Subcutaneous abdominal adipose tissue (tissue), 5 donors: ENCODE data around the gene MAP2K5.

ENCODE experiments used
- H3K27ac ChIP-seq: one replicate; pipeline ENCODE4 v1.7.0; 2013; ENCODE audit warnings: low read depth, mild to moderate bottlenecking, inconsistent platforms, low read length, moderate library complexity
- H3K27me3 ChIP-seq, 5 donors: one replicate each; pipeline ENCODE4 v1.7.0; 2013; ENCODE audit warnings: low read length in 5 of 5, inconsistent platforms in 1 of 5; ENCODE audit not compliant: control insufficient read depth in 5 of 5, insufficient read depth in 4 of 5
- H3K36me3 ChIP-seq, 5 donors: one replicate each; pipeline ENCODE4 v1.7.0; 2013; ENCODE audit warnings: low read length in 5 of 5; ENCODE audit not compliant: control insufficient read depth in 5 of 5, insufficient read depth in 5 of 5
- H3K4me1 ChIP-seq, 5 donors: one replicate each; pipeline ENCODE4 v1.7.0; 2013; ENCODE audit warnings: low read length in 5 of 5, mild to moderate bottlenecking in 3 of 5, moderate library complexity in 1 of 5; ENCODE audit not compliant: control insufficient read depth in 5 of 5, insufficient read depth in 5 of 5
- H3K4me3 ChIP-seq, 5 donors: one replicate each; pipeline ENCODE4 v1.7.0; 2013; ENCODE audit warnings: low read length in 5 of 5, low read depth in 1 of 5
- H3K9ac ChIP-seq, 5 donors: one replicate each; pipeline ENCODE4 v1.7.0; 2013; ENCODE audit warnings: low read length in 5 of 5, mild to moderate bottlenecking in 4 of 5, moderate library complexity in 3 of 5
- H3K9me3 ChIP-seq, 5 donors: one replicate each; pipeline ENCODE4 v1.7.0; 2013; ENCODE audit warnings: low read length in 5 of 5; ENCODE audit not compliant: control insufficient read depth in 5 of 5
- donor health status: healthy.
- donor health status: healthy.
- donor health status: healthy.
- donor health status: healthy.
- donor health status: healthy.

MAP2K5 gene

DNA sequence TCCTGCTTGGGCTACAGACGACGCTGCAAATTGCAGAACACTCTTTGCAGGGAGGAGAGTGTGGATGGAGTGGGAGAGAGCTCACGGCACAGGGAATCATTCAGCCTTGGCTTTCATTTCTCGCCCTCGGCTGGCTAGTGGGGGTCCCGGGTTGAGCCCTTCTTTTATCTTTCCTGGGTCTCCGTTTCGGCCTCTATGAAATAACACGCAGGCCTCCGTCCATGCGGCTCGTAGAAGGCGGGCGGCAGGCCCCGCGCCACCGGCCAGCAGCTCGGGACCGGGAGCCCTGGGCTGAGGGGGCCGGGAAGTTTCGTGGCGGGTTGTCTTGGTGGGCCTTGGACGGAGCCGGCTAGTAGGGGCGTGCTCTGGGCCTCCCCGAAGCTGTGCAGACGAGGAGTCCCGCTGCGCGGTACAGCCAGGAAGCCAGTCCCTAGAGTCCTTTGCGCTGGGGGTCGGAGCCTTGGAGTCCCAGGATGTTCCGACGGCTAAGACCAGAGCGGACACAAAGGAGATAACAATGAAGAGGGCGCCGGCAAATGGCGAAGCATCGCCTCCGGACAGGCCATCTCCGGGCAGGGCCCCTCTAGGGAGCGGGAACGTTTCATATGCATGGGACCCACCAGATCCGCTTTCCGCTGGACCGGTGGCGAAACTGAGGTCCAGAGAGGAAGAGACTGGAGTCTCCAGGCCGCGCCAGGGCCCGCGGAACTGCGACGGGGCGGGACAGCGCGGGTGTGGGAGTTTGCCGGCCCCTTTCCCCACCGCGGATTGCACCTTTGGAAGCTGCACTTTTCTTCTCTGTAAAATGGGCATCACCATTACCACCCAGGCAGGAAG, 293.0 kb downstream of the MAP2K5 start:
- H3K27me3 ChIP-seq = peaks cover 40 to 51% (median 48%) of the 10 kb centered on the region in 5 donors
- H3K4me3 ChIP-seq = peak overlapping the region; percentile 63 to 77 (median 64)
- peak overlapping the region in 4 of 5 donors; percentile 56 to 77 (median 68) for H3K9ac ChIP-seq
- peaks cover 4 to 57% (median 51%) of the 10 kb centered on the region in 5 donors for H3K4me1 ChIP-seq
- no peaks in the 10 kb centered on the region for H3K9me3 ChIP-seq
- no peaks in the 10 kb centered on the region for H3K36me3 ChIP-seq
- no peak overlapping the region for H3K27ac ChIP-seq

DNA sequence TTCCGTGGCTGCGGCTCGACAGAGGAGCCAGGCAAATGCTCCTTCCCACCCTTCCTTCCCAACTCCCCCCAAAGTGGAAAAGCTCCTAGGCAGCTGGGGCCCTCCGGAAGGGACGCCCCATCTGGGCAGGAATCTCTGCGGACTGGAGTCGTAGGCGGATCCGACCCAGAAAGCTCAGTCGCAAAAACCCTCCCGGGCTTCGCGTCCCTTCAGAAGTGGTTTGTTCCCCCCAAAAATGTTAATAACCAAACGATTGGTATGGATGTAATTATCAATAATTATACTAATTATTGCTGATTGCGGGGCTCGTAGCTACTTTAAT, 293.6 kb downstream of the MAP2K5 start:
- Histone ChIP-seq H3K9ac (peak overlapping the region in 4 of 5 donors; percentile 56 to 77 (median 68)), H3K4me3 (peak overlapping the region; percentile 63 to 77 (median 64)), H3K27ac (no peak overlapping the region), H3K36me3 (no peaks in the 10 kb centered on the region), H3K27me3 (peaks cover 34 to 46% (median 42%) of the 10 kb centered on the region in 5 donors), H3K4me1 (peaks cover 6 to 61% (median 56%) of the 10 kb centered on the region in 5 donors), H3K9me3 (no peaks in the 10 kb centered on the region)

DNA sequence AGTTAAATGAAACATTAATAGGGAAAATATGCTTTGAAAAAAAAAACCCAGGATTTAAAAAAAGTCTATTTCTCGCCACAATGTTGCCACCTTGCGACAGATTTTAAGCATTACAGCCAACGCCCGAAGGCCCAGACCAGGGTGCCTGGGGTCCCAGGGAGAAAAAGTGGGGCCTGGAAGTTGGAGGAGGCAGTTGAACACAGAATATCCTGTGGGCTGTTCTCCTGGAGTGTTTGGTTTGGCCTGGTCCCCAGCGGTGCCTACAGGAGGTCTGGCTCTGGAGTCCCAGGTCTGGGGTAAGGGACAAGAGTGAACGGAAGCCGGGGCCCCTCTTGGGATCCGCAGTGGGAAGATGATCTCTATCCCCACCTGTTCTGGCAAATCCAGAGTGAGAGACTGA, 294.0 kb downstream of the MAP2K5 start:
- H3K27me3 ChIP-seq = peaks cover 31 to 42% (median 38%) of the 10 kb centered on the region in 5 donors
- peaks cover 9 to 65% (median 60%) of the 10 kb centered on the region in 5 donors for H3K4me1 ChIP-seq
- H3K9me3 ChIP-seq = no peaks in the 10 kb centered on the region
- H3K4me3 ChIP-seq = peak overlapping the region; percentile 63 to 77 (median 64)
- peak overlapping the region in 4 of 5 donors; percentile 56 to 77 (median 68) for H3K9ac ChIP-seq
- no peaks in the 10 kb centered on the region for H3K36me3 ChIP-seq
- no peak overlapping the region for H3K27ac ChIP-seq

DNA sequence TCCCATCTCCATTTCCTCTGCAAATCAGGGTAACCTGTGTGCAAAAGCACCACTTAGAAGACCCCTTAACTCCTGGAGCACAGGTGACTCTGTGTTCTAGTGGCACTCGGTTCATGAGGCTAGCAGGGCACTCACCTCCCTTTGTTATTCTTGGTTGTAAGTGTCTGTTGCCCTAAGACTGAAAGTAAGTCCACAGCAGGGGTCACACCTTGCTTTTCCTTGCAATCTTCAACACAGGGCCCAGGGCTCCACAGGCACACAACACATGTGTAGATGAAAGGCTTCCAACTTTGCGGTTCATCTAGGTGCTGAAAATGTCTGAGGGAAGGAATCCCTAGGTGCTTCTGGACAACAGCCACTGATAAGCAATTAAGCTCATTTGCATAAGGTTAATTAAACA, 294.5 kb downstream of the MAP2K5 start:
- no peak overlapping the region for H3K27ac ChIP-seq
- H3K27me3 ChIP-seq = peaks cover 29 to 40% (median 36%) of the 10 kb centered on the region in 5 donors
- peaks cover 9 to 67% (median 61%) of the 10 kb centered on the region in 5 donors for H3K4me1 ChIP-seq
- no peak overlapping the region for H3K9ac ChIP-seq
- H3K4me3 ChIP-seq = no peak overlapping the region
- no peaks in the 10 kb centered on the region for H3K9me3 ChIP-seq
- H3K36me3 ChIP-seq = no peaks in the 10 kb centered on the region

DNA sequence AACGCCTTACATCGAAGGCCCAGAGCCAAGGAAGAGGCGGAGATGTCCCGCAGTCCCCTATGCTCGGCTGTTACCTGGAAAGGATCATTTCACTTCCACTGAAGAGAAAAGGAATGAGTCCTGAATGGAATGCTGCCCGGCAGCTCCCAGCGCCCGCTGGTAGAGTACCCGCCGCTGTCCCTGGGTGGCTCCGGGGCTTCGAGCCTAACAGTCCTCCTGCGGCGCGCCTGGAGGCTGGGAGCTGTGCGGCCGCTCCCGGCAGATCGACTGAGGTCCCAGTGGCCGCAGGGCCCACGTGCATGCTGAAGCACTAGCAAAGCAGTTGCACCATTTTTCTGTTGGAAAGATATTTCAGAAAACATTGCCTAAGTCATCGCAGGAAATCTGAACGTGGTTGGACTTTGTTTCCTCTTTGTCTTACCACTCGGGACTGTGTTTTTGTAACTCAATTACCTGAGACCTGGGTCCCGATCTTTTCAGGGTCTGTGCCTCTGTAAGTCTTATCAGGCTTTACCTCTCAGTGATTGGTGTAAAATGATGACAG, 296.4 kb downstream of the MAP2K5 start:
- Histone ChIP-seq H3K9me3 (no peaks in the 10 kb centered on the region), H3K9ac (peak overlapping the region in 3 of 5 donors; percentile 63 to 87 (median 72)), H3K4me3 (peak overlapping the region; percentile 44 to 95 (median 88)), H3K4me1 (peaks cover 9 to 49% (median 49%) of the 10 kb centered on the region in 5 donors), H3K36me3 (no peaks in the 10 kb centered on the region), H3K27ac (peak overlapping the region; percentile 94), H3K27me3 (peaks cover 11 to 21% (median 17%) of the 10 kb centered on the region in 5 donors)

DNA sequence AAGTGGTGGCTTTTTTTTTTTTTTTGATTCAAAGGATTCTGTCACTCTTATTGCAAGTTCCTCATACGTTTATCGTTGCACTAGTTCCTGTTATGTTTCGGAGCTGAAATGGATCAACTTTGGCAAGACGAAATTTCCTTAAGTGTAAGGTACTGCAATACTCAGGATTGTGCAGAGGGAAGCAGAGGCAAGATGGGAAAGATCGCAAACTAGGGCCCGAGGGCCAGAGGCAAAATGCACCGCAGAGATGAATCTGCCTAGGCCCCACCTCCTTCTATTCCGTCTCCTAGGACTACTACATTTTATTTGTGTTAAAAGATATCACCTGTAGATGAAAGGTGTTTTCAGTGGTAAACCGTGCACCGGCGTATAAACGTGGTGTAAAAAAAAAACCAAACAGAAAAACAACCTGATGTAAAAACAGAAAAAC, 297.0 kb downstream of the MAP2K5 start:
- peak overlapping the region; percentile 79 to 95 (median 89) for H3K4me3 ChIP-seq
- peaks cover 8 to 43% (median 42%) of the 10 kb centered on the region in 5 donors for H3K4me1 ChIP-seq
- H3K27me3 ChIP-seq = peaks cover 10 to 16% (median 13%) of the 10 kb centered on the region in 5 donors
- no peaks in the 10 kb centered on the region for H3K9me3 ChIP-seq
- no peaks in the 10 kb centered on the region for H3K36me3 ChIP-seq
- peak overlapping the region in 4 of 5 donors; percentile 63 to 96 (median 80) for H3K9ac ChIP-seq
- peak overlapping the region; percentile 94 for H3K27ac ChIP-seq

DNA sequence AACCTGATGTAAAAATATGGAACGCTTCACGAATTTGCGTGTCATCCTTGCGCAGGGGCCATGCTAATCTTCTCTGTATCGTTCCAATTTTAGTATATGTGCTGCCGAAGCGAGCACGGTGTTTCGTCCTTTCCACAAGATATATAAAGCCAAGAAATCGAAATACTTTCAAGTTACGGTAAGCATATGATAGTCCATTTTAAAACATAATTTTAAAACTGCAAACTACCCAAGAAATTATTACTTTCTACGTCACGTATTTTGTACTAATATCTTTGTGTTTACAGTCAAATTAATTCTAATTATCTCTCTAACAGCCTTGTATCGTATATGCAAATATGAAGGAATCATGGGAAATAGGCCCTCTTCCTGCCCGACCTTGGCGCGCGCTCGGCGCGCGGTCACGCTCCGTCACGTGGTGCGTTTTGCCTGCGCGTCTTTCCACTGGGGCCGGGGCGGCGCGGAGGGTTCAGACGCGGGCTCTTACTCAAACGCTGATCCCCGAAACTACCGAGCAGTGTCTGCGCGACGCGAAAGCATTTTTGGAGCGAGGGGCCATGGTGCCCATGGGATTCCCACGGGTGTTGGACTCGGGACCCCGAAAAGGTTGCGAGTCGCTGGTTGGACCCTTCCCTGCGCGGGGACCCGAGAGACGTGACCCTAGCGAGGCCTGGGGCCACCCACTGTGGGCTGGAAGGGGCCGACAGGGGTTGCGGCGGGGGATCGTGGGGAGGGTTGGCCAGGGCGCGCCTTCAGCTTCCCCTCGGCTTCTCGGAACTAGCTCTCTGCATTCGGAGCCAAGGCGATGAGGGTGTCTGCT, 297.6 kb downstream of the MAP2K5 start, which contains the start of gene RNU6-1:
Gene RNU6-1 (minus strand): TSS at position 117 of the 820 bp plus-strand sequence.
- Histone ChIP-seq H3K4me1 (peaks cover 8 to 37% (median 36%) of the 10 kb centered on the region in 5 donors), H3K9ac (peak within 1 kb of the TSS; percentile 79 to 96 (median 91)), H3K27ac (peak within 1 kb of the TSS; percentile 94), H3K36me3 (no peaks in the 10 kb centered on the region), H3K9me3 (no peaks in the 10 kb centered on the region), H3K27me3 (peaks cover 3 to 10% (median 7%) of the 10 kb centered on the region in 5 donors), H3K4me3 (peak within 1 kb of the TSS; percentile 88 to 95 (median 92))

DNA sequence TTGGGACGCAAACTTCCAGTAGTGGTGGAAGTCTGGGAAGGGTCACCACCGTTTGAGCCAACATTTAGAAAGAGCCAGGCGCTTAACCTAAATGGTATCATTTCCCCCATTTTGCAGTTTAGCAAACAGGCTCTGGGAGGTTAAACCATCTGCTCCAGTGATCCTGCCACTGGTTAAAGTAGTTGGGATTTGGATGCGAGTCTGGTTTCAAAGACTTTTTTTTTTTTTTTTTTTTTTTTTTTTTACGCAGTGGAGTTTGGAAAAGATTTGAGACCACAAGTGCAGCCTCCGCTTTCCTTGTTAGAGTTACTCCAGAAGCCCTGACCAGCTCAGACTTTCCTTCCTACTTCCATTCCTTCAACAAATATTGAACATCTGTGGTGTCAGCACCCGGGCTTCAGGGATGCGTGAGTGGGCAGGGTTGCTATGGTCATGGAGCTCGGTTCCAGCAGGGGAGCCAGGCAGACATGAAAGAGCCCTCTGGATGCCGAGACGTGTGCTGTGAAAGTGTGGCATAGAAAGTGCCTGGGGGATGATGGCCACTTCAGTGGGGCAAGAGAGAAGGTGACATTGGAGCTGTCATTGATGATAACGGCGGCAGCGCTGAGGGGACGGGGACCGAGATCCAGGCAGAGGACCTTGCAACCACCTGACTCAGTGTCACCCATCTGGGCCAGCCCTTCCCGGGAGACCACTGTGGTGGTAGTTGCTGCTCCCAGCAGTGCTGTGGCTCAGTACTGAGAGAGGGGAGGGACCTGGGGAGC, 298.4 kb downstream of the MAP2K5 start:
- peak overlapping the region; percentile 79 to 96 (median 91) for H3K9ac ChIP-seq
- H3K36me3 ChIP-seq = no peaks in the 10 kb centered on the region
- peak overlapping the region; percentile 94 for H3K27ac ChIP-seq
- H3K4me3 ChIP-seq = peak overlapping the region; percentile 87 to 95 (median 92)
- no peaks in the 10 kb centered on the region for H3K9me3 ChIP-seq
- H3K4me1 ChIP-seq = peaks cover 8 to 29% (median 28%) of the 10 kb centered on the region in 5 donors
- peaks cover 0 to 2% (median 0%) of the 10 kb centered on the region in 5 donors for H3K27me3 ChIP-seq

DNA sequence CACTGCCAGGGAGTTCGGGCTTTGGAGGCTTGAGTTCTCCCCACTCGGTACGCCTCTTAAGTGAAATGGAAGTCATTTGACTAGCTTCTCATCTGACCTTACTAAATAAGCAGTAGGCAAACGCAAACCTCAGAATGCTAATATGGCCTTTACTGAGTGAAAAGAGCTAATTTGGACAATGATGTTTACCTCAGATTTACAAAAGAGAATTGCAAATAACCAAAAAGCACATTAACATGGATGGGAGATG, 298.9 kb downstream of the MAP2K5 start:
- H3K4me3 ChIP-seq = peak overlapping the region; percentile 87 to 95 (median 92)
- H3K9me3 ChIP-seq = no peaks in the 10 kb centered on the region
- H3K27ac ChIP-seq = peak overlapping the region; percentile 94
- H3K36me3 ChIP-seq = no peaks in the 10 kb centered on the region
- peaks cover 8 to 25% (median 24%) of the 10 kb centered on the region in 5 donors for H3K4me1 ChIP-seq
- no peaks in the 10 kb centered on the region for H3K27me3 ChIP-seq
- peak overlapping the region in 3 of 5 donors; percentile 87 to 96 (median 91) for H3K9ac ChIP-seq
